UCSD-AML1 (cell line): ENCODE measurements around the gene IFTAP.

Source experiments
- DNase-seq: peaks from one replicate; lab custom pipeline; 2025; ENCODE audit not compliant: unreplicated experiment; lab: John Stamatoyannopoulos, UW

IFTAP gene

GRCh38 chr11:36596880-36597279 lies 2.6 kb downstream of the IFTAP start:
- DNase-seq, result no peak

DNA sequence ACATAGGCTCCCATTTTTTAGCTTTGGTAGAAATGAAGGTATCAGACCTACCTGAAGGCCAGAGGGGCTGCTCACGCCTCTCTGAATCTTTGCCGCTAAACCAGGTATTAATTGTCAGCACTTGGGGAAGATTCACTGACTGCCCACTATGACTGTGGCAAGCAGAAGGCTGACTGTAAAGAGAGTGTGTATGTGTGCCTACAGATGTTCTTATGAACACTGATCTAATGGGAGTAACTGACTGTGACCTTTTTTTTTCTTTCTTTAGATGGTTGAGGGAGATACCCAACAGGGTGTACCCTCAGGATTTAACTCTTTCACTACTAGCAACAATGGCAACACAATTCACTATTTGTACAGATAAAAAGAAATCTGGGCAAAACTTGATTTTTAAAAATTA lies 3.7 kb downstream of the IFTAP start, which contains the start of gene RAG2:
Gene RAG2 (minus strand): TSS at position 186 of the 400 bp plus-strand sequence. CDS start 4,068 bp downstream, outside the sequence.
- no peak for DNase-seq

- no peak for DNase-seq
These were observed 5.9 kb downstream of the IFTAP start for GRCh38 chr11:36600180-36600579.

- no peak for DNase-seq
These were observed 6.9 kb downstream of the IFTAP start for GRCh38 chr11:36601155-36601554.

GRCh38 chr11:36602135-36602534 lies 7.8 kb downstream of the IFTAP start:
- no peak for DNase-seq

- no peak for DNase-seq
These were observed 11.2 kb downstream of the IFTAP start for GRCh38 chr11:36605221-36606216.

- DNase-seq, result no peak
These were observed 14.3 kb downstream of the IFTAP start for GRCh38 chr11:36608491-36609199.

GRCh38 chr11:36609383-36609782 lies 15.1 kb downstream of the IFTAP start:
- no peak for DNase-seq

GRCh38 chr11:36615826-36616225 lies 21.5 kb downstream of the IFTAP start:
- no peak for DNase-seq

GRCh38 chr11:36617543-36618362 lies 23.5 kb downstream of the IFTAP start:
- DNase-seq, result no peak

- no peak for DNase-seq
These were observed 24.2 kb downstream of the IFTAP start for GRCh38 chr11:36618363-36619047.

GRCh38 chr11:36619502-36619901 lies 25.2 kb downstream of the IFTAP start:
- DNase-seq, result no peak

- no peak for DNase-seq
These were observed 25.9 kb downstream of the IFTAP start for GRCh38 chr11:36620246-36620645.

DNA sequence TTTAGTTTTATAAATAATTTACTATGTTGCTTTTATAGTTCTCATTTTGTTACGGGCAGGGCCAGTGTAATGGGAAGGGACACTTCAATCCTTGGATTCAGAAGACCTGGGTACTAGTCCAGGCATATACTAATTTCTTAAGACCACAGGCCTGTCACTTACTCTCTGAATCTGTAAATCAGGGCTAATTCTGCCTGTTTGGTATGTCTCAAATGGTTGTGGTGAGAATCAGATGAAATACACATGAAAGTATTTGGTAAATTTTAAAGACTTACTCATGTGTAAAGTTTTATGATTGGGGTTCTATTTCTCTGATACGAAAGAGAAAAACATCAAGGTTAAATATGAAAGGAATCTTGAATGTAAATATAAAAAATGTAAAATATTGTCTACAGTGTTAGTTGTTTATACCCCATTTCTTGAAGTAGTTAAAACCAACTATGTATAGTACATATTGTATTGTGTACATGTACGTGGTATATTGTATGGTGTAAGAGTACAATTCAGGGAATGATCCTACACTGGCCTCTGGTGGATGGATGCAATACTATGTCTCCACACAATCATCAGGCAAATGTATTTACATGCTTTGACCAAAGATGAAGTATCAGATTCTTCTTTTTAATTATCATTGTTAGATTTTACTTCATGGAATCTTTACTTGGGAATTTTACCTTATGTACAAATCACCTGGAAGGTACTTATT lies 28.3 kb downstream of the IFTAP start:
- DNase-seq, result no peak

- DNase-seq, result no peak
These were observed 29.2 kb downstream of the IFTAP start for GRCh38 chr11:36623494-36623893.

DNA sequence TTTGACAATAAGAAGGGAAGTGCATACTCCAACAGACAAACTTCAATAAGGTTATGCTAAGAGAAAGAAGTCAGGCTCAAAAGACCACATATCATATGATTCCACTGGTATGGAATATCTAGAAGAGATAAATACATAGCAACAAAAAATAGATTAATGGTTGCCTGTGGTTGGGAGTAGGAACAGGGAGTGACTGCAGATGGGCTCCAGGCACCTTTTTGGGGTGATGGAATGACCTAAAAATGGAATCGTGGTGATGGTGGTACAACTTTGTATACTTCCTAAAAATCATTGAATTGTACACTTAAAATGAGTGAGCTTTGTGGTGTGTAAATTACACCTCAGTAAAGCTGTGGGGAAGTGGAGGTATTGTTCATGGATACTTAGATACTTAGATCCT lies 32.7 kb downstream of the IFTAP start:
- DNase-seq, result no peak

- no peak for DNase-seq
These were observed 33.2 kb downstream of the IFTAP start for GRCh38 chr11:36627471-36627870.

DNA sequence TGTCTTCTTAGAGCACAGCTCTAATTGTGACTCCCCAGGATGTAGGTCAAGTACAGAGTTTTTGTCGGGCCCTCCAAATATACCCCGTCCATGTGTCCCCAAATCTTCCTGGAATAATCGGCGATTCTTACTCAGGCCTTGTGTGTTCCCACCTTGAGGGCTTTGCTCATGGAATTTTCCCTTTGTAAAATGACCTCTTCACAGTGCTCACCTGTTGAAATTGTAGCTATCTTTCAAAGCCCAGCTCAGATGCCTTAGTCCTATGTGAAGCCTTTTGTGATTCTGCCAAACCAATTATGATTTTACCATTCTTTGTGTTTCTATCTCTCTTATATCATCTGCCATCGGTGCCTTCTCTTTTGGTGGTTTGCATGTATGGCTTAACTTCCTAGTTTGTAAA lies 33.8 kb downstream of the IFTAP start:
- no peak for DNase-seq

GRCh38 chr11:36628765-36629244 lies 34.5 kb downstream of the IFTAP start:
- no peak for DNase-seq

- no peak for DNase-seq
These were observed 37.5 kb downstream of the IFTAP start for GRCh38 chr11:36631774-36632173.
